ENCODE measurements around the gene TDRD10. TPM values are rescaled to one million over a fixed set of nuclear protein-coding genes. Genes with fewer than 3 reads are reported as not detected.

TDRD10 gene
- total RNA-seq, 1 donor from 2014 or later, result 4.9 TPM

- peak overlapping the region; percentile 90 for H3K27ac ChIP-seq
- intact Hi-C loops (cut with DNase I), result loop anchor here (2.0 to 10.0 kb wide), 3 partner anchors 72 to 311 kb away; partner anchors contain the start of gene IL6R
- TF ChIP-seq CTCF (IDR thresholded peaks at IDR 0.05) (no peak), POLR2A (IDR thresholded peaks at IDR 0.05) (no peak), POLR2AphosphoS5 (IDR thresholded peaks at IDR 0.05; ENCODE audit: insufficient read depth in 1 of 2, low read depth in 1 of 2) (no peak)
- peaks cover 0 to 43% of the 10 kb centered on the region in 2 donors for H3K36me3 ChIP-seq
- no peaks in the 10 kb centered on the region for H3K27me3 ChIP-seq
- peak overlapping the region; percentile 78 to 85 for H3K4me3 ChIP-seq
- DNase-seq (ENCODE audit: extremely low spot score in 2 of 2), result no peak
- peaks cover 32% of the 10 kb centered on the region for H3K4me1 ChIP-seq
- no peaks in the 10 kb centered on the region for H3K9me3 ChIP-seq
Measured at GRCh38 chr1:154556422-154556821, 54.4 kb downstream of the TDRD10 start.

- TF ChIP-seq POLR2A (IDR thresholded peaks at IDR 0.05) (no peak), CTCF (IDR thresholded peaks at IDR 0.05) (no peak), POLR2AphosphoS5 (IDR thresholded peaks at IDR 0.05; ENCODE audit: insufficient read depth in 1 of 2, low read depth in 1 of 2) (no peak)
- Histone ChIP-seq H3K4me1 (peaks cover 32% of the 10 kb centered on the region), H3K27me3 (no peaks in the 10 kb centered on the region), H3K36me3 (peaks cover 0 to 34% of the 10 kb centered on the region in 2 donors), H3K27ac (peak overlapping the region; percentile 90), H3K4me3 (peak overlapping the region; percentile 78 to 85), H3K9me3 (no peaks in the 10 kb centered on the region)
- intact Hi-C loops (cut with DNase I), result loop anchor here (2.0 to 10.0 kb wide), 3 partner anchors 73 to 310 kb away; partner anchors contain the start of gene IL6R
- DNase-seq (ENCODE audit: extremely low spot score in 2 of 2), result no peak
Measured at GRCh38 chr1:154557248-154557938, 55.4 kb downstream of the TDRD10 start.

GRCh38 chr1:154557939-154558719, 56.1 kb downstream of the TDRD10 start, which contains the start of gene UBE2Q1:
Gene UBE2Q1, minus strand, starts transcription at chr1:154558662. Its CDS starts 109 bp downstream, at chr1:154558553.
- peaks cover 32% of the 10 kb centered on the region for H3K4me1 ChIP-seq
- H3K4me3 ChIP-seq, result peak within 1 kb of the TSS; percentile 78 to 85
- H3K27me3 ChIP-seq, result no peaks in the 10 kb centered on the region
- intact Hi-C loops (cut with DNase I), result loop anchor here (2.0 to 10.0 kb wide), 3 partner anchors 73 to 309 kb away; partner anchors contain the start of gene IL6R
- peaks cover 0 to 26% of the 10 kb centered on the region in 2 donors for H3K36me3 ChIP-seq
- no peaks in the 10 kb centered on the region for H3K9me3 ChIP-seq
- DNase-seq (ENCODE audit: extremely low spot score in 2 of 2), result peak in 1 of 2 donors; percentile 91
- TF ChIP-seq POLR2A (IDR thresholded peaks at IDR 0.05) (peak in 1 of 2 donors; percentile 10), POLR2AphosphoS5 (IDR thresholded peaks at IDR 0.05; ENCODE audit: insufficient read depth in 1 of 2, low read depth in 1 of 2) (no peak)
- peak within 1 kb of the TSS; percentile 90 for H3K27ac ChIP-seq

GRCh38 chr1:154558720-154559465, 56.9 kb downstream of the TDRD10 start:
- TF ChIP-seq POLR2A (IDR thresholded peaks at IDR 0.05) (peak in 1 of 2 donors; percentile 22), POLR2AphosphoS5 (IDR thresholded peaks at IDR 0.05; ENCODE audit: insufficient read depth in 1 of 2, low read depth in 1 of 2) (peak; percentile 94 to 96), CTCF (IDR thresholded peaks at IDR 0.05) (no peak)
- Histone ChIP-seq H3K4me3 (peak overlapping the region; percentile 78 to 85), H3K4me1 (peaks cover 32% of the 10 kb centered on the region), H3K9me3 (no peaks in the 10 kb centered on the region), H3K27me3 (no peaks in the 10 kb centered on the region), H3K36me3 (peaks cover 0 to 19% of the 10 kb centered on the region in 2 donors), H3K27ac (peak overlapping the region; percentile 90)
- intact Hi-C loops (cut with DNase I), result loop anchor here (5.0 to 10.0 kb wide), 2 partner anchors 154 to 308 kb away; partner anchors contain the start of gene IL6R
- DNase-seq (ENCODE audit: extremely low spot score in 2 of 2), result peak in 1 of 2 donors; percentile 99

Measured in vagina (tissue), 2 donors.